ENCODE measurements around the gene RABGAP1L. TPM values are rescaled to one million over a fixed set of nuclear protein-coding genes. Genes with fewer than 3 reads are reported as not detected.

RABGAP1L gene
- total and polyA plus RNA-seq, 7 experiments from 2014 or later = 38.4 to 97.4 (median 55.1) TPM

DNA sequence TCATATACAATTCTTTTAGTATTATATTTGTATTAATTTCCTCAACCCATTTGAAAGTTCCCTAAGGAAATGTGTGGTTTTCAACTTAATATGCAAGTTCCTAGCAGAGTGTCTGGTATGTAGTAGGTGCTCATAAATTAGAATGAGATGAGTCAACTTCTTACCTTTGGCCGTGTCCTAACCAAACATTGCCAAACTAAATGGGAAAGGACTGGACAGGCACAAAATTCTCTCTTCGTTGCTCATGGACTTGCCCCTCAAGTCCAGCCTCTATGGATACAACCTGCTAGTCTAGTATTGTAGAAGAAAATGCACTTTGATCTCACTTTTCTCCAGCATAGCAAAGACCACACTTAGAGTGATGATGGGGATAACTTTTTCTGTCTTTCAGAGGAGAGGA, 875.5 kb downstream of the RABGAP1L start:
- no peak for DNase-seq
- H3K4me1 Mint-ChIP-seq = peaks cover 0 to 4% (median 2%) of the 10 kb centered on the region in 7 donors
- intact Hi-C loops (cut with micrococcal nuclease) = no loop called here
- H3K27ac Mint-ChIP-seq = no peak overlapping the region
- H3K4me3 Mint-ChIP-seq = no peak overlapping the region
- H3K36me3 Mint-ChIP-seq = no peaks in the 10 kb centered on the region
- Histone ChIP-seq H3K36me3 (ENCODE audit: control insufficient read depth in 2 of 3, insufficient read depth in 3 of 3, low read length in 3 of 3) (no peaks in the 10 kb centered on the region), H3K4me3 (ENCODE audit: low read length) (no peak overlapping the region), H3K27me3 (ENCODE audit: control insufficient read depth in 2 of 2, insufficient read depth in 2 of 2, low read length in 2 of 2) (no peaks in the 10 kb centered on the region), H3K4me1 (ENCODE audit: control insufficient read depth in 2 of 2, insufficient read depth in 2 of 2, low read length in 2 of 2) (peaks cover 0 to 3% of the 10 kb centered on the region in 2 donors), H3K27ac (ENCODE audit: low read depth, low read length) (no peak overlapping the region), H3K9me3 (ENCODE audit: control insufficient read depth in 2 of 3, low read length in 3 of 3) (no peaks in the 10 kb centered on the region)
- no peak for ATAC-seq
- H3K27me3 Mint-ChIP-seq = peaks cover 0 to 14% (median 0%) of the 10 kb centered on the region in 5 donors
- POLR2A ChIA-PET = no interaction called here
- CTCF ChIA-PET = no interaction called here
- H3K9me3 Mint-ChIP-seq = peaks cover 0 to 2% (median 0%) of the 10 kb centered on the region in 11 donors

DNA sequence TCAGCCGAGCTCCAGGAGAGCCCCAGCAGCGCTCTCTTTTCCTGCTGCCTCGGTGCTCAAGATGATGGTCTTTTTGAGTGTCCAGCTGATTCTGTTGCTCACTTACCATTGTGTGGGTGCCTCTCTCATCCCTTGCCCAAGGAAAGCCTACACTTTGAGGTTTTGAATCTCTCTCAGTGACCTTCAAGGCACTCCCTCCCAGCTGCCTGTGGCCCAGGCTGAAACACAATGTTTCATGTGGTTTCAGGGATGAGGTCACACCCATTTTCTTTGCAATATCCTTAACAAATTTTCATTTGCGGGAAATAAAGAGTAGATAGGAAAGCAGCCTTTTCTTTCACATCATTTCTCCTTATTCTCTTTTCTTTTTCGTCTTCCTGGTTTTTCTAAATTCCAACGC, 876.5 kb downstream of the RABGAP1L start:
- no peak for ATAC-seq

GRCh38 chr1:175036476-175036875, 877.2 kb downstream of the RABGAP1L start:
- Mint-ChIP-seq H3K36me3 (no peaks in the 10 kb centered on the region), H3K27ac (no peak overlapping the region), H3K4me3 (no peak overlapping the region), H3K4me1 (peaks cover 0 to 2% (median 0%) of the 10 kb centered on the region in 7 donors), H3K27me3 (peaks cover 0 to 20% (median 0%) of the 10 kb centered on the region in 5 donors), H3K9me3 (peaks cover 0 to 2% (median 0%) of the 10 kb centered on the region in 11 donors)
- H3K9me3 ChIP-seq (ENCODE audit: control insufficient read depth in 2 of 3, low read length in 3 of 3) = no peaks in the 10 kb centered on the region
- H3K4me3 ChIP-seq (ENCODE audit: low read length) = no peak overlapping the region
- no peak for ATAC-seq
- H3K4me1 ChIP-seq (ENCODE audit: control insufficient read depth in 2 of 2, insufficient read depth in 2 of 2, low read length in 2 of 2) = no peaks in the 10 kb centered on the region
- H3K27me3 ChIP-seq (ENCODE audit: control insufficient read depth in 2 of 2, insufficient read depth in 2 of 2, low read length in 2 of 2) = no peaks in the 10 kb centered on the region
- no peaks in the 10 kb centered on the region for H3K36me3 ChIP-seq (ENCODE audit: control insufficient read depth in 2 of 3, insufficient read depth in 3 of 3, low read length in 3 of 3)
- intact Hi-C loops (cut with micrococcal nuclease) = no loop called here
- ChIA-PET POLR2A (interaction anchor here (0.6 kb wide), 1 partner anchor 380 kb away, joined by 3 read pairs; no protein-coding TSS in a partner anchor), CTCF (no interaction called here)
- DNase-seq = no peak
- no peak overlapping the region for H3K27ac ChIP-seq (ENCODE audit: low read depth, low read length)

More for the DNA sequence above, 876.5 kb downstream of the RABGAP1L start:
- Histone ChIP-seq H3K9me3 (ENCODE audit: control insufficient read depth in 2 of 3, low read length in 3 of 3) (no peaks in the 10 kb centered on the region), H3K27ac (ENCODE audit: low read depth, low read length) (no peak overlapping the region), H3K27me3 (ENCODE audit: control insufficient read depth in 2 of 2, insufficient read depth in 2 of 2, low read length in 2 of 2) (no peaks in the 10 kb centered on the region), H3K4me1 (ENCODE audit: control insufficient read depth in 2 of 2, insufficient read depth in 2 of 2, low read length in 2 of 2) (no peaks in the 10 kb centered on the region), H3K36me3 (ENCODE audit: control insufficient read depth in 2 of 3, insufficient read depth in 3 of 3, low read length in 3 of 3) (no peaks in the 10 kb centered on the region), H3K4me3 (ENCODE audit: low read length) (no peak overlapping the region)
- no peak for DNase-seq
- no peak overlapping the region for H3K27ac Mint-ChIP-seq
- POLR2A ChIA-PET = interaction anchor here (0.6 kb wide), 1 partner anchor 379 kb away, joined by 3 read pairs; no protein-coding TSS in a partner anchor
- H3K9me3 Mint-ChIP-seq = peaks cover 0 to 2% (median 0%) of the 10 kb centered on the region in 11 donors
- CTCF ChIA-PET = interaction anchor here (0.5 kb wide), 1 partner anchor 1075 kb away, joined by 3 read pairs; no protein-coding TSS in a partner anchor
- no peaks in the 10 kb centered on the region for H3K36me3 Mint-ChIP-seq
- H3K4me1 Mint-ChIP-seq = peaks cover 0 to 2% (median 0%) of the 10 kb centered on the region in 7 donors
- intact Hi-C loops (cut with micrococcal nuclease) = no loop called here
- H3K4me3 Mint-ChIP-seq = no peak overlapping the region
- peaks cover 0 to 20% (median 0%) of the 10 kb centered on the region in 5 donors for H3K27me3 Mint-ChIP-seq

- Mint-ChIP-seq H3K4me3 (no peak overlapping the region), H3K27me3 (peaks cover 0 to 20% (median 0%) of the 10 kb centered on the region in 5 donors), H3K4me1 (peaks cover 0 to 2% (median 0%) of the 10 kb centered on the region in 7 donors), H3K36me3 (no peaks in the 10 kb centered on the region), H3K9me3 (peaks cover 0 to 2% (median 0%) of the 10 kb centered on the region in 11 donors), H3K27ac (no peak overlapping the region)
- CTCF ChIA-PET = interaction anchor here (0.6 kb wide), 1 partner anchor 1618 kb away, joined by 5 read pairs; no protein-coding TSS in a partner anchor
- POLR2A ChIA-PET = no interaction called here
- DNase-seq = no peak
- Histone ChIP-seq H3K27me3 (ENCODE audit: control insufficient read depth in 2 of 2, insufficient read depth in 2 of 2, low read length in 2 of 2) (no peaks in the 10 kb centered on the region), H3K27ac (ENCODE audit: low read depth, low read length) (no peak overlapping the region), H3K36me3 (ENCODE audit: control insufficient read depth in 2 of 3, insufficient read depth in 3 of 3, low read length in 3 of 3) (no peaks in the 10 kb centered on the region), H3K9me3 (ENCODE audit: control insufficient read depth in 2 of 3, low read length in 3 of 3) (no peaks in the 10 kb centered on the region), H3K4me3 (ENCODE audit: low read length) (no peak overlapping the region), H3K4me1 (ENCODE audit: control insufficient read depth in 2 of 2, insufficient read depth in 2 of 2, low read length in 2 of 2) (no peaks in the 10 kb centered on the region)
- no peak for ATAC-seq
- intact Hi-C loops (cut with micrococcal nuclease) = no loop called here
Measured at GRCh38 chr1:175037416-175037815, 878.1 kb downstream of the RABGAP1L start.

- DNase-seq (no peak), ATAC-seq (no peak)
- no peaks in the 10 kb centered on the region for H3K4me1 ChIP-seq (ENCODE audit: control insufficient read depth in 2 of 2, insufficient read depth in 2 of 2, low read length in 2 of 2)
- Mint-ChIP-seq H3K9me3 (peaks cover 0 to 2% (median 0%) of the 10 kb centered on the region in 11 donors), H3K4me1 (peaks cover 0 to 2% (median 0%) of the 10 kb centered on the region in 7 donors), H3K27ac (peak overlapping the region in 1 of 9 donors; percentile 2), H3K36me3 (no peaks in the 10 kb centered on the region), H3K27me3 (peaks cover 0 to 23% (median 4%) of the 10 kb centered on the region in 5 donors), H3K4me3 (no peak overlapping the region)
- CTCF ChIA-PET = interaction anchor here (1.0 kb wide), 1 partner anchor 9 kb away, joined by 3 read pairs; no protein-coding TSS in a partner anchor
- H3K9me3 ChIP-seq (ENCODE audit: control insufficient read depth in 2 of 3, low read length in 3 of 3) = no peaks in the 10 kb centered on the region
- H3K36me3 ChIP-seq (ENCODE audit: control insufficient read depth in 2 of 3, insufficient read depth in 3 of 3, low read length in 3 of 3) = no peaks in the 10 kb centered on the region
- intact Hi-C loops (cut with micrococcal nuclease) = no loop called here
- no peaks in the 10 kb centered on the region for H3K27me3 ChIP-seq (ENCODE audit: control insufficient read depth in 2 of 2, insufficient read depth in 2 of 2, low read length in 2 of 2)
- H3K27ac ChIP-seq (ENCODE audit: low read depth, low read length) = no peak overlapping the region
- no peak overlapping the region for H3K4me3 ChIP-seq (ENCODE audit: low read length)
- POLR2A ChIA-PET = no interaction called here
Measured at GRCh38 chr1:175040324-175040879, 881.1 kb downstream of the RABGAP1L start.

GRCh38 chr1:175042650-175043049, 883.3 kb downstream of the RABGAP1L start:
- DNase-seq (no peak), ATAC-seq (no peak)
- H3K36me3 ChIP-seq (ENCODE audit: control insufficient read depth in 2 of 3, insufficient read depth in 3 of 3, low read length in 3 of 3) = no peaks in the 10 kb centered on the region
- Mint-ChIP-seq H3K4me3 (no peak overlapping the region), H3K4me1 (no peaks in the 10 kb centered on the region), H3K9me3 (peaks cover 0 to 2% (median 0%) of the 10 kb centered on the region in 11 donors), H3K27ac (no peak overlapping the region), H3K27me3 (peaks cover 0 to 16% (median 11%) of the 10 kb centered on the region in 5 donors), H3K36me3 (no peaks in the 10 kb centered on the region)
- no peak overlapping the region for H3K4me3 ChIP-seq (ENCODE audit: low read length)
- H3K4me1 ChIP-seq (ENCODE audit: control insufficient read depth in 2 of 2, insufficient read depth in 2 of 2, low read length in 2 of 2) = no peaks in the 10 kb centered on the region
- ChIA-PET CTCF (no interaction called here), POLR2A (no interaction called here)
- intact Hi-C loops (cut with micrococcal nuclease) = no loop called here
- H3K9me3 ChIP-seq (ENCODE audit: control insufficient read depth in 2 of 3, low read length in 3 of 3) = no peaks in the 10 kb centered on the region
- H3K27me3 ChIP-seq (ENCODE audit: control insufficient read depth in 2 of 2, insufficient read depth in 2 of 2, low read length in 2 of 2) = no peaks in the 10 kb centered on the region
- no peak overlapping the region for H3K27ac ChIP-seq (ENCODE audit: low read depth, low read length)

DNA sequence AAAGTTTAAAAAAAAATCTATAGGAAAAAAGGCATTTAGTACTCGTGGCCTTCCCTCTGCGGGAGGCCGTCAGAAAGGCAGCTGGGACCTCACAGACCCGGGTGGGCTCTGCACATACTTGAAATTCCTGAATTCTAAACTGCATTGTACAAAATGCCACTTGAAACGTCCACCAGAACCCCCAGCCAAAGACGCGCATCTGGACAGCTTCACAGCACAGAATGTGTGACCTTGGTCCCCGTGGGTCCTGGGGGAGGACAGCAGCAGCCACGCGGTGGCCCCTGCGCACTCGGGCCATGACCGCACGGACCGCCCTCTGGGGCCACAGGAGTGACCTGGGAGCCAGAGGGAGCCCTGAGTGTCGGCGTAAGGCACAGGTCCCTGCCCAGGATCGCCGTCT, 884.5 kb downstream of the RABGAP1L start:
- no peaks in the 10 kb centered on the region for H3K27me3 ChIP-seq (ENCODE audit: control insufficient read depth in 2 of 2, insufficient read depth in 2 of 2, low read length in 2 of 2)
- no peaks in the 10 kb centered on the region for H3K36me3 ChIP-seq (ENCODE audit: control insufficient read depth in 2 of 3, insufficient read depth in 3 of 3, low read length in 3 of 3)
- DNase-seq (no peak), ATAC-seq (no peak)
- H3K9me3 ChIP-seq (ENCODE audit: control insufficient read depth in 2 of 3, low read length in 3 of 3) = no peaks in the 10 kb centered on the region
- ChIA-PET CTCF (no interaction called here), POLR2A (no interaction called here)
- peaks cover 0 to 2% (median 0%) of the 10 kb centered on the region in 7 donors for H3K4me1 Mint-ChIP-seq
- no peaks in the 10 kb centered on the region for H3K4me1 ChIP-seq (ENCODE audit: control insufficient read depth in 2 of 2, insufficient read depth in 2 of 2, low read length in 2 of 2)
- intact Hi-C loops (cut with micrococcal nuclease) = no loop called here
- no peak overlapping the region for H3K4me3 ChIP-seq (ENCODE audit: low read length)
- no peaks in the 10 kb centered on the region for H3K9me3 Mint-ChIP-seq
- H3K27me3 Mint-ChIP-seq = peaks cover 0 to 24% (median 15%) of the 10 kb centered on the region in 5 donors
- H3K36me3 Mint-ChIP-seq = no peaks in the 10 kb centered on the region
- H3K27ac ChIP-seq (ENCODE audit: low read depth, low read length) = no peak overlapping the region
- no peak overlapping the region for H3K27ac Mint-ChIP-seq
- no peak overlapping the region for H3K4me3 Mint-ChIP-seq

Data from naive thymus-derived CD4-positive, alpha-beta T cell (primary cell).